ENCODE data around the gene NEMP1. TPM values are rescaled to one million over a fixed set of nuclear protein-coding genes. Genes with fewer than 3 reads are reported as not detected.

The NEMP1 gene
- polyA plus RNA-seq, 1 donor from 2014 or later: 6.8 TPM

GRCh38 chr12:57092876-57093414 is 14.4 kb upstream of the NEMP1 start:
- Histone ChIP-seq H3K36me3 (ENCODE audit: insufficient read depth, low read length) (no peaks in the 10 kb centered on the region), H4K20me1 (ENCODE audit: insufficient read depth) (no peaks in the 10 kb centered on the region)

GRCh38 chr12:57092529-57092862 is 13.9 kb upstream of the NEMP1 start:
- no peak overlapping the region for H3K9ac ChIP-seq (ENCODE audit: low read length)
- TF ChIP-seq TAF1 (IDR thresholded peaks at IDR 0.05; ENCODE audit: low read depth) (no peak), CTCF (IDR thresholded peaks at IDR 0.05; ENCODE audit: poor library complexity, severe bottlenecking) (no peak), EP300 (conservative IDR thresholded peaks at IDR 0.05; ENCODE audit: poor library complexity, severe bottlenecking) (no peak), EZH2 (IDR thresholded peaks at IDR 0.05; ENCODE audit: borderline replicate concordance, insufficient read depth, low read length, poor library complexity, severe bottlenecking) (no peak)
- no peak overlapping the region for H2AFZ ChIP-seq (ENCODE audit: low read depth, low read length)
- H3F3A ChIP-seq (ENCODE audit: insufficient read depth, low read length, poor library complexity, severe bottlenecking): peaks cover 4% of the 10 kb centered on the region
- no peak overlapping the region for H3K4me3 ChIP-seq (ENCODE audit: low read length)
- H3K79me2 ChIP-seq (replicated peaks; ENCODE audit: insufficient read depth, low read length): peaks cover 17% of the 10 kb centered on the region
- H3K27ac ChIP-seq (ENCODE audit: low read length): no peak overlapping the region
- peaks cover 9% of the 10 kb centered on the region for H3K27me3 ChIP-seq (ENCODE audit: insufficient read depth, low read depth, low read length)
- H3K9me3 ChIP-seq (ENCODE audit: low read length): no peaks in the 10 kb centered on the region
- no peaks in the 10 kb centered on the region for H4K20me1 ChIP-seq (ENCODE audit: insufficient read depth)
- no peaks in the 10 kb centered on the region for H3K36me3 ChIP-seq (ENCODE audit: insufficient read depth, low read length)
- no peaks in the 10 kb centered on the region for H3K9me2 ChIP-seq (ENCODE audit: insufficient read depth, low read length)
- H3K4me2 ChIP-seq (ENCODE audit: low read length): no peak overlapping the region

More at GRCh38 chr12:57092876-57093414, 14.4 kb upstream of the NEMP1 start:
- H3K27ac ChIP-seq (ENCODE audit: low read length): no peak overlapping the region
- no peak overlapping the region for H3K4me2 ChIP-seq (ENCODE audit: low read length)
- peaks cover 17% of the 10 kb centered on the region for H3K79me2 ChIP-seq (replicated peaks; ENCODE audit: insufficient read depth, low read length)
- H3F3A ChIP-seq (ENCODE audit: insufficient read depth, low read length, poor library complexity, severe bottlenecking): peaks cover 4% of the 10 kb centered on the region
- H3K27me3 ChIP-seq (ENCODE audit: insufficient read depth, low read depth, low read length): peaks cover 5% of the 10 kb centered on the region
- H3K9ac ChIP-seq (ENCODE audit: low read length): no peak overlapping the region
- no peaks in the 10 kb centered on the region for H3K9me3 ChIP-seq (ENCODE audit: low read length)
- no peak overlapping the region for H3K4me3 ChIP-seq (ENCODE audit: low read length)
- no peaks in the 10 kb centered on the region for H3K9me2 ChIP-seq (ENCODE audit: insufficient read depth, low read length)
- H2AFZ ChIP-seq (ENCODE audit: low read depth, low read length): no peak overlapping the region
- TF ChIP-seq TAF1 (IDR thresholded peaks at IDR 0.05; ENCODE audit: low read depth): no peak
- no peak for TF ChIP-seq CTCF (IDR thresholded peaks at IDR 0.05; ENCODE audit: poor library complexity, severe bottlenecking)
- no peak for TF ChIP-seq POLR2AphosphoS5 (IDR thresholded peaks at IDR 0.05)
- no peak for TF ChIP-seq RAD21 (conservative IDR thresholded peaks at IDR 0.05)
- no peak for TF ChIP-seq EZH2 (IDR thresholded peaks at IDR 0.05; ENCODE audit: borderline replicate concordance, insufficient read depth, low read length, poor library complexity, severe bottlenecking)
- TF ChIP-seq EP300 (conservative IDR thresholded peaks at IDR 0.05; ENCODE audit: poor library complexity, severe bottlenecking): no peak
- no peak for TF ChIP-seq MXI1 (conservative IDR thresholded peaks at IDR 0.05; ENCODE audit: poor library complexity, severe bottlenecking)
- no peak for TF ChIP-seq SMC3 (conservative IDR thresholded peaks at IDR 0.05; ENCODE audit: poor library complexity)
- no peak for TF ChIP-seq REST (IDR thresholded peaks at IDR 0.05; ENCODE audit: borderline replicate concordance)
